ENCODE data around the gene AWAT1.
A peak's percentile ranks its signal among the peaks of the same experiment; 100 is the strongest.
"Not testable (repeated sequence)": the region's sequence is repeated elsewhere in the genome, so short reads cannot be mapped to it uniquely, and the experiment has no call there.

Gene AWAT1

DNA sequence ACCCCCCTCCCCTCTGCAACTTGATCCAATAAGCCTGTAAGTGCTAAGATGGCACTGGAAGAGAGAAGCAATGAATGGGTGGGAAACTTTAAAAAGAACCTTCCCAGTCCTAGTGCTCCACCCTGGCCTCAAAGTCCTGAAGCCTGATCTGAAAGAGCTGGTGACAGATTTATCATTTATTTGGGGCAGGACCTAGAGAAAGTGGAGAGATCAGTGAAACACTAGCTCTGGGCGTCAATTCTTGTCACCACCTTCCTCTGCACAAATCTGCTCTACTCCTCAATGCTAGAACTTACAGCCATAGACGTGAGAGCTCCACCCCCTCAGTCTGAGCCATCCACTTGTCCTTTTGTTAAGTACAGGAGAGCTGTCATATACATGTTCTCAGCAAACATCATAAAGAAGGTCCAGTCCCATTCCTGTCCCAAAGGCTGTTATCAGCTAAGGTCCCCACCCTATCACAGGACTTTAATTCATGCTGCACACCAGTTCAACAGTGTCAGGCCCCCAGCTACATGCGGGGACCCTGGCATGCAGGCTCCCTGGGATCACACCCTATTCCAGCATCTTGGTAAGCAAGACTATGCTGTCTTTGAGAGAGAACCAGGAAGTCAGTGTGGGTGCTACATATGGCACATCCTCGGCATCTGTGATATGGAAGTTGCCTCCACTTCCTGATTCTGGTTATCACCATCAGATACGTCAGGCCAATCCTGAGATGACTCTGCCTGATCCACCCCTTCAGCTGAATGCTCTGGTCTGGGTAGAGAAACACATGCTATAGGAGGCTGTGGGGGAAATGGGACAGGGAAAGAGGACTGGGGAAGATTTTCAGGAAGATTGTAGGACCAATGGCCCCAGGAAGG lies 23.2 kb downstream of the AWAT1 start:
- H3K27ac ChIP-seq: no peak overlapping the region
- H3K4me3 ChIP-seq: no peak overlapping the region

DNA sequence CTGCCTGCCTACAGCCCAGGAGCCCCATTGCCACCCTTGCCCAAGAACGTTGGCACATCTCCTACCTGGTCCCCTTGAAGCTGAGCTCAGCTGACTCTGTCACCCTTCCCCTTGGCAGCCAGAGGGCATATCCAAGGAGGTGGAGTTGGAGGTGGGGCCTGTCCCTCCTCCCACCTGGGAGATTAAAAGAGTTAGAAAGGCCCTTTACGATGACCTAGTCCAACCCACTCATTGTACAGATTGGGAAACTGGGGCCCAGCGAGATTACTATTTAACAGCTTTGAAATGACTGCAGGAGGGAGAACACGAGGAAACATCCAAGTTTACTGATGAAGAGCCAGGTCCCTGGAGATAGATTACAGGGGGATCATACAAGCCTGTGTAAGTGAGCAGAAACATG lies 25.6 kb downstream of the AWAT1 start, which contains the start of gene P2RY4:
TSS of gene P2RY4 (minus strand) at position 101 of the 400 bp plus-strand sequence. CDS start 580 bp downstream, outside the sequence.
- no peak within 1 kb of the TSS for H3K27ac ChIP-seq
- no peak within 1 kb of the TSS for H3K4me3 ChIP-seq

DNA sequence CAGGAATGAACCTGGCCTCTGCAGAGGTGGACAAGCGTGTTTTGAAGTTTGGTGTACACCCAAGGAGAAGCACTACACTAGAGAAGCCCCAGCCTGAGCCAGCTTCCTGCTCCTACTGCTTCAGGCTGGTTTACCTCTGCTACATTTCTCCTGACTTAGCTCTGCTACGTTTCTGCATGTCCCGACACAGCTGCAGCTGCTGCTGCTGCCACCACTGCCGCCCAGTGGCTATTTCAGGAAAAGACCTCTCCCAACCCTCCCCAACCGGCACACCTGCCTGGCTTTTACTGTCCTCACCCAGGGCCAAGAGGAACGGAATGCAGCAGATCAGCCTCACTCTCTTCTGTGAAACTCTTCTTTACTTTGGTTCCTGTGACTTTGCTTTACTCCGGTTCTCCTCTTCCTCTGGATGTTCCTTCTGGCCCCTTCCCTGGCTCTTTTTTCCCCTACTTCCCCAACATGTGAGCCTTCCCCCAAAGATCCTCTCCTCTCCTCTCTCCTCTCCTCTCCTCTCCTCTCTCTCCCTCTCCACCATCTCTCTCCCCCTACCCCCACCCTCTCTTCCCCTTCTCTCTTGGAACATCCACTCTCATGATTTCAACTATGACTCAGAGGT lies 28.6 kb downstream of the AWAT1 start:
- no peak overlapping the region for H3K27ac ChIP-seq
- H3K4me3 ChIP-seq: no peak overlapping the region

DNA sequence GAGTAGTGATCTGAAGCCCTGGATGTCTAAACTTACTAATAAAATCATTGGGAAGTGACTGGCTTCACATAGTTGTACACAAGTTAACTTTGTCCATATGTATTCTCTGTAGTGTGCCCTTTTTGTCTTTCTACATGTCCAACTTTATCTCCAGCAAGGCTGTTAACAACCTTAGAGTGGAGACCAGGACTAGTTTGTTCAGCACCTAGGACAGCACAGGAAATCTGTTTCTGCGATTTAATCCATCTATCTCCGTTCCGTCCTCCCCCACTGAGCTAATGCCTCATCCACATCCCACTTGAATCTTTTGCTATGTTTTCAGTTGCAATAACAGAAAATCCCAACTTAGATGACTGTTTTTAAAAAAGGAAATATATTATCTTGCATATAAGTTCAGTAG lies 30.3 kb downstream of the AWAT1 start:
- H3K4me3 ChIP-seq: no peak overlapping the region
- no peak overlapping the region for H3K27ac ChIP-seq

DNA sequence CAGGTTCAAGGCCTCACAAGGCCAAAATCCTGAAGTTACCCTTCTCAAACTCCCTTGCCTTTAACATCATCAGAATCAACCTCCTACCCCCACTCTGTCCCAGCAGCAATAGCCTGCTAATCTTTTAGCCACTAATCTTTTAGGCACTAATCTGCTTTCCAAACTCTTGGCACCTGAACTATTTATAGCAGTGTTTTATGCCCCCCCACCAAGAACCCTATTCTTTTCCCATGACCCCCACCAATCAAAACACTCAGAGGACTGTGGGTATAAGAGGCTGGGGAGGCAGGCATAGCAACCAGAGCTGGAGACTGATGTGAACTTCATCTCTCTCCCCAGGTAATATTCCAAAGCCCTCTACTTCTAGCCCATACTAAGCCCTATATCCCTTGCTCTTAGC lies 33.6 kb downstream of the AWAT1 start, which contains the start of gene ARR3:
TSS of gene ARR3 (plus strand) at position 301 of the 400 bp plus-strand sequence. CDS start 1,052 bp downstream, outside the sequence.
- Histone ChIP-seq H3K4me3 (no peak within 1 kb of the TSS), H3K27ac (no peak within 1 kb of the TSS)

DNA sequence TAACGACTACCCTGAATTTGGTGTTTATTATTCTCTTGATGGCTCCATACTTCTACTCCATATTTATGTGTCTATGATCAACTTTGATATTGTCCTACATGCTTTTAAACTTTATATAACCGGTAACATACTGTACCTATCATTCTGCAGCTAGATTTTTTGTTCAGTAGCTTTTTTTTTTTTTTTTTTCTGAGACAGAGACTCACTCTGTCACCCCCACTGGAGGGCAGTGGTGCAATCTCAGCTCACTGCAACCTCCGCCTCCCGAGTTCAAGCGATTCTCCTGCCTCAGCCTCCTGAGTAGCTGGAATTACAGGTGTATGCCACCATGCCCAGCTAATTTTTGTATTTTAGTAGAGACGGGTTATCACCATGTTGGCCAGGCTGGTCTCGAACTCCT lies 39.6 kb downstream of the AWAT1 start:
- not testable (repeated sequence) for H3K27ac ChIP-seq, H3K4me3 ChIP-seq

DNA sequence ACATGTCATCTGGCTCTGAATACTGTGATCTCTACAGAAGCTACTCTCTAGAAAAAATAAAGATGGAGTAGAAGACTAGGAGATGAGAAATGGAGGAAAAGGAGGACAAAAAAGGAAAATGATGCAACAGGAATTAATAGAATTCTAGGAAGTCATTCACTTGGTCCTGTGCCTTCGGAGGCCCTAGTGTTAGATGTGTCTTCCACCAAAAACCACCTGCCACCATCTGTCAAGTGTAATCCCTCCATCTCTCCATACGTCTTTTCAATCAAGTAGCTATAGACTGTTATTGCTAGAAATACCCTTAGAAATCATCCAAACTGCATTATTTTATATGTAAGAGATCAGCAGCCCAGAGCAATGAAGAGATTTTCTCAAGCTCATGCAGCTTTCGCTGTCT lies 44.6 kb downstream of the AWAT1 start:
- Histone ChIP-seq H3K27ac (no peak overlapping the region), H3K4me3 (no peak overlapping the region)

DNA sequence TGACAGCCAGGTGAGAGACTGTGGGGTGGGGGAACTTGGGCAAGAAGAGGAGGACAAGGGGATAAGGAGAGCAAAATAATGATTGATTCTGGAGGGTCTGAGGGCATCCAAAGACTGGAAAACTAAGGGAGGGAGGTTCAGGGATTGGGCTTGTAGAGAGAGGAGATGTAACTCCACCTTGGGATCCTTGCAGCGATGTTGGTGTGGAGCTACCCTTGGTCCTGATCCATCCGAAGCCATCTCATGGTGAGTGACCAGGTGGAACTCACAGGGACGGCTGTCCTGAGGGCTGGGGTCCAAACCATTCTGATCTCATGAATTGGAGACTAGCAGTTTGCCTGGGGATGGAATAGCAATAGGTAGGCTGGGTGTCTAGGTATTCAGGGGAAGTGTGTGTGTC lies 46.1 kb downstream of the AWAT1 start:
- no peak overlapping the region for H3K27ac ChIP-seq
- no peak overlapping the region for H3K4me3 ChIP-seq

DNA sequence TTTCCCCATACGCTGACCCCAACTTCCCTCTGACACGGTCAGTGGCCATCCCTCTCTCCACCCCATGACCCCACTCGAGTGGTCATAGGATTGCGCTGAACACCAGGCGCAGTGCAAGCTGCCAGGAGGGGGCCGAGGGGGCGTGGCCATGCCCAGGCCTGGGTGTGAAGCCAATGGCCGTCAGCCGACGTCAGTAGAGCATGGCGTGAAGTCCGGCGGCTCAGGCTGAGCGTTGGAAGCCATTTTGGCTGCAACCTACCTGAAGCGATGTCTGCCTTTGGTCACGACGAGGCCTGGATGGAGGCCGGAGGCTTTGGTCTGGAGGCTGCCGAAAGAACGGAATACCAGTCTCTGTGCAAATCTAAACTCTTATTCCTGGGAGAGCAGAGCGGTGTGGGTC lies 47.5 kb downstream of the AWAT1 start, which contains the start of gene RAB41:
TSS of gene RAB41 (plus strand) at position 222 of the 400 bp plus-strand sequence. CDS start at position 268, 46 bp downstream.
- Histone ChIP-seq H3K27ac (no peak within 1 kb of the TSS), H3K4me3 (no peak within 1 kb of the TSS)

DNA sequence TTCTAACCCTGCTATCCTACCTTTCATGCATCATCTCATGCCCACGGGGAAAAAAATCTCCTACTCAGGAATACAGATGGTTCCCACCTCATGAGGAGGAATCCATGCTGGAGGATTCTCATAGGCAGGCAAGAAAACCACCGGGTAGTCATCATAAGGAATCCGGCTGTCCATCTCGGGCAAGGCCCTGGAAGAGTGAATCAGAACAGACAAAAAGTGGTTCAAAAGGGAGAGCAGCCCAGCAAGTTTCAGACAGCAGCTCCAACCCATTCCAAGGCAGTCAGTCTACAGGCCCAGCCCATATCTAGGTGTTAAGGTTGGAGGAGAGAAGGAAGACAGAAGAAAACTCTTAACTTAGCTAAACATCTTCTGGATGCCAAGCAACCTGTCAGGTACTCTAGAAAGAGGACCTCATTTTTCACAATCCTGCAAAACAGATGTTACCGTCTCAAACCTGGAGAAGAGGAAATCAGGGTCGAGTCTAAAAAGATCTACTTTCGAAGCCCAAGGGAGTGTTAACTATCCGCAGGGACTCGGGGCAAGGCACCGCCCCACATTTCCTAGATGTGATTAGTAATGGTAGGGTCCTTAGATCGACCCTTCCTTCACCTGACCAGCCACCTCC lies 54.8 kb downstream of the AWAT1 start:
- Histone ChIP-seq H3K27ac (peak overlapping the region in 19 of 21 experiments; percentile 34 to 80 (median 71)), H3K4me3 (peak overlapping the region; percentile 41 to 62 (median 48))
